NOMO-1 (cell line): ENCODE data around the gene BEST2.
"Not testable (repeated sequence)": the region's sequence is repeated elsewhere in the genome, so short reads cannot be mapped to it uniquely, and the experiment has no call there.

Experiments
- DNase-seq, 2 experiments: peaks; one replicate each; lab custom pipeline; 2025; ENCODE audit not compliant: unreplicated experiment in 2 of 2; lab: John Stamatoyannopoulos, UW

BEST2 gene

DNA sequence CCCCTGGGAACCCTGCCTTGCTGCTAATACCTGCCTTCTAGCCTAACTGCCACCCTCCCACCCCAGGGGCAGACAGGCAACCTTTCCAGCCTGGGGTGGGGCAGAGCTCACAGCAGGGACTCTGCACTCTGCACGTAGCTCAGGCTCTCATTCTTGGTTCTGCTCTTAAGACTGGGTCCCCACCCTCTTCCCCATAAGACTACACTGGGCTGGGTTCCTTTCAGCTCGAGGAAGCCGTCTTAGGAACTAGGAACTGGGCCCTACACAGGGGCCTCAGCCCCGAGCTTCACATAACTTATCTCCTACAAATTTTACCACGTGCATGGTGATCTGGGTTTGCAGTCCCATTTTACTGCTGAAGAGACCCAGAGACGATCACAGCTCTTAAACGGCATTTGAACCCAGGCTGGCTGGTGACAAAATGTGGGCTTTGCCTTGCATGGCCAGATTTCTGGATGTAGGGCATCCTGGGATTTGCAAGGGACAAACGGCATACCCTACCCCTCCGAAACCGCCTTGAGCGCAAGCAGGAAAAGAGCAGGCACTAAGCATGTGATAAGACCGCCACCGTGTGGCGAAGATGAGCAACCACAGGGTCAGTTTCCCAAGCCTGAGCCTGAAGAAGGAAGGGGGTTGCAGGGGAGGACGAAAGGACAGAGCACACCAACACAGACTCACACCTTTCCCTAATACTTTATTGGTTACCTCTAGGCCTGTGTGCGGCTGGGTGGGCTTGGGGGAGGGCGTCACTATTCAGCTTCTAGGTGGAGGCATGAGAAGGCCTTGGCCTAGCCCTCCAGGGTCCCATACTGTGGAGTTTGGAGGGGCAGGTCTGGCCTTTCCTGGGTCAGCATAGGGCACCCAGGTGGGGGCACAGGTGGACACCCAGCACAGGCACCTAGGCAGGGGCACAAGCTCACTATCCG lies 44.8 kb downstream of the BEST2 start:
- DNase-seq, result peak; percentile 59 to 63

DNA sequence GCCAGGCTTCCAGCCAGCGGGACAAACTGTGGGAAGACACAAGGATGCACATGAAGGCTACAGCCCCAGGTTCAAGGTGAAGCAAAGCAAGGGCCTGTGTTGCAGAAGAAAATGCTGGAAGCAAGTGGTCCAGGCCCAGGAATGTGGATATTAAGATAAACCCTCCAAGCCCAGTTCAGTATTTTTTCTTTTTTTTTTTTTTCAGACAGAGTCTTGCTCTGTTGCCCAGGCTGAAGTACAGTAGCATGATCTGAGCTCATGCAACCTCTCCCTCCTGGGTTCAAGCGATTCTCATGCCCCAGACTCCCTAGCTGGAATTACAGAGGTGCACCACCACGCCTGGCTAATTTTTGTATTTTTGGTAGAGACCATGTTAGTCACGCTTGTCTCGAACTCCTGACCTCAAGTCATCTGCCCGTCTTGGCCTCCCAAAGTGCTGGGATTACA lies 45.6 kb downstream of the BEST2 start:
- DNase-seq, result no peak

DNA sequence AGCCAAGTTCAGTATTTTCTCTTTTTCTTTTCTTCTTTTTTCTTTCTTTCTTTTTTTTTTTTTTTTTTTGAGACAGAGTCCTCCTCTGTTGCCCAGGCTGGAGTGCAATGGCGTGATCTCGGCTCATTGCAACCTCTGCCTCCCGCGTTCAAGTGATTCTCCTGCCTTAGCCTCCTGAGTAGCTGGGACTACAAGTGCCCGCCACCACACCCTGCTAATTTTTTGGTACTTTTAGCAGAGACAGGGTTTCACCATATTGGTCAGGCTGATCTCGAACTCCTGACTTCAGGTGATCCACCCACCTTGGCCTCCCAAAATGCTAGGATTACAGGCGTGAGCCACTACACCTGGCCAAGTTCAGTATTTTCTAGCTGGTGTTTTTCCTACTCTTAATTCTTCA lies 46.0 kb downstream of the BEST2 start:
- not testable (repeated sequence) for DNase-seq

DNA sequence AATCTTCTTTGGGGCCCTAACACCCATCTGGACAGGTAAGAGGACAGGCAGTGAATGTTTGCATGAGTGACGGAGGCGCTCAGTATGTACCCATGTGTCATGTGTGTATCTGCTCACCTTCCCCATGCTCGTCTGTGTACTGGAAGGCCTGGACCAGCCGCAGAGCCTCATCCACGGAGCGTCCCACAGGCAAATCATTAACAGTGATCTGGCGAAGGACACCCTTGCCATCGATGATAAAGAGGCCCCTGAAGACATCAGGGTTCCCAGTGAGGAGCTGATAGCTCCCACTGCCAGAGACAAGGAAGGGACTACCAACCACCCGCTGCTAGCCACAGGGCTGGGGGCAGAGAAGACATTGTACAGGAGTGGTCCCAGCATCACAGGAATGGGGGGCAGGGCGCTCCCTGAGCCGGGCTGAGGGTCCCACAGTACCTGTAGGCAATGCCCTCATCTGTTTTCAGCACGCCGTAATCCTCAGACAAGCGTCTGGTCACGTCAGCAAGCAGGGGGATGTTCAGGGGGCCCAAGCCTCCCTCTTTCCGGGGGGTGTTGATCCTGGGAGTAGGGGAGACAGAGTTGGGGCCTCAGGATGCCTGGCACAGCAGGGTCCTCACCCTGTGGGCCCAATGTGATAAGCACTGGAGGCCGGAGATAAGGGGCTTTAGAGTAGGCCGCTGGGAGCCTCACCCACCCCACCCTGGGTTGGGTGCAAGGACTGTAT lies 48.3 kb downstream of the BEST2 start:
- no peak for DNase-seq

DNA sequence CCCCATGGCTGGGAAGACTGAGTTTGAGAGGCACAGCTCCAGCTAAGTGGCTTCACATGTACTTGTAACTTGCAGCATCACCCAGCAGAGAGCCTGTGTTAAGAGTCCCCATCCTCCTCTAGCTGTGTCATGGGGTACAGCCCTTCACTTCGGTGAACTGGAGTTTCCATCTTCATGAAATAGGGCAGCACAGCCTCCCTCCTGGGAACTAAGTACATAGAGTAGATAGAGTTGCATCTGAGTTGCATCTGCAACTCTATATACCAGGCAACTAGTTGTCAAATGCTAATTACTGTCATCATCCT lies 48.8 kb downstream of the BEST2 start:
- no peak for DNase-seq

DNA sequence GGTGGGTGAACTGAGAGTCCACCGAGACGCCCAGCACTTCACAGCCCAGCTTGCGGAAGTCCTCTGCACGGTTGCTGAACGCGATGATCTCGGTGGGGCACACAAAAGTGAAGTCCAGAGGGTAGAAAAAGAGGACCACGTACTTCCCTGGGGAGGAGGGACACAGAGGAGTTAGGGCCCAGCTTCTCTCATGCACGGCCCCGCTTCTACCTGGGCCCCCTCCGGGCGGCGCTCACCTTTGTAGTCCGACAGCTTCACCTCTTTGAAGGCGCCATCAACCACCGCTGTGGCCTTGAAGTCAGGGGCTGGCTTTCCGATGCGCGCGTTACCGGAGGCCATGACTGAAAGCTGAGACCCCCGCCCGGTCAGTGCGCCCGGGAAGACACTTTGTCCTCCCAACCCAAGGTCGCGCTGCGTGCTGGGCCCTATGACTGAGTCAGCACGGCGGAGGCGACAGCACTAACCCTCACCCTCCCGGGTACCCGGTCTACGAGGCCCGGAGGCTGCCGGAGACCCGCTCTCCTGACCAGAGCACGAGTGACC lies 49.4 kb downstream of the BEST2 start:
- no peak for DNase-seq

DNA sequence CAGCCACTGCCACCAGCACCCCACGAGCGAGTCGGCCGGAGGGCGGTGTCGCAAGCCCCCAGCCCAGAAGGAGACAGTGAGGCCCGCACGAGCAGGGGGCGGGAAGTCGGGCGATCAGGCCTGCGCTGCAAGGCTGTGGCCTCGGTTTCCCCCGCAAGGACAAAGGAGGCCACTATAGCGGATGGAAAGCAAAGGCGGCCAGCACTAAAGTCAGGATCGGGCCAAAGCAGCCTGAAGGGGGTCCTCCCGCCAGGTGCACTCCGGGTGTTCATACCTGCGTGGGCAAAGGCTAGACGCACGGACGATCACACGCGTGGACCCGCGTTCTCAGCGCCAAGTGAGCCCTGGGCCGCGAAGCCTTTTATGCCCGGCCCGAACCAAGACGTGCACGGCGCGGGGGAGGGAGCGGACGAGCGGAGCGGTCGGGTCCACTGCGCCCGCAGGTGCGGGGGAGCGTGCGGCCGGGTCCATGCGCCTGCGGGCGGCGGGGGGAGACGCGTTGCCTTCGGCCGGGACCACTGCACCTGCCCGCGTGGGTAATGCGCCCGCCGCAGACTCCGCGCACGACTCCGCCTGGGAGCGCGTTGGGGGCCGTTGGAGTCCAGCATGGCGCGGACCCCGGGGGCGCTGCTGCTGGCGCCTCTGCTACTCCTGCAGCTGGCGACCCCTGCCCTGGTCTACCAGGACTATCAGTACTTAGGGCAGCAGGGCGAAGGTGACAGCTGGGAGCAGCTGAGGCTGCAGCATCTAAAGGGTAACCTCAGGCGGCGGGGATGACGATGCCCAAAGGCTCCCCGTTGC lies 50.1 kb downstream of the BEST2 start, which contains the start of the genes PRDX2 and THSD8:
Gene PRDX2, minus strand, starts transcription at position 335 of the 801 bp plus-strand sequence. CDS start 539 bp downstream, outside the sequence.
Gene THSD8, plus strand, starts transcription at position 604 of the 801 bp plus-strand sequence. Its CDS starts 3 bp downstream, at position 607.
- peak; percentile 54 to 75 for DNase-seq

DNA sequence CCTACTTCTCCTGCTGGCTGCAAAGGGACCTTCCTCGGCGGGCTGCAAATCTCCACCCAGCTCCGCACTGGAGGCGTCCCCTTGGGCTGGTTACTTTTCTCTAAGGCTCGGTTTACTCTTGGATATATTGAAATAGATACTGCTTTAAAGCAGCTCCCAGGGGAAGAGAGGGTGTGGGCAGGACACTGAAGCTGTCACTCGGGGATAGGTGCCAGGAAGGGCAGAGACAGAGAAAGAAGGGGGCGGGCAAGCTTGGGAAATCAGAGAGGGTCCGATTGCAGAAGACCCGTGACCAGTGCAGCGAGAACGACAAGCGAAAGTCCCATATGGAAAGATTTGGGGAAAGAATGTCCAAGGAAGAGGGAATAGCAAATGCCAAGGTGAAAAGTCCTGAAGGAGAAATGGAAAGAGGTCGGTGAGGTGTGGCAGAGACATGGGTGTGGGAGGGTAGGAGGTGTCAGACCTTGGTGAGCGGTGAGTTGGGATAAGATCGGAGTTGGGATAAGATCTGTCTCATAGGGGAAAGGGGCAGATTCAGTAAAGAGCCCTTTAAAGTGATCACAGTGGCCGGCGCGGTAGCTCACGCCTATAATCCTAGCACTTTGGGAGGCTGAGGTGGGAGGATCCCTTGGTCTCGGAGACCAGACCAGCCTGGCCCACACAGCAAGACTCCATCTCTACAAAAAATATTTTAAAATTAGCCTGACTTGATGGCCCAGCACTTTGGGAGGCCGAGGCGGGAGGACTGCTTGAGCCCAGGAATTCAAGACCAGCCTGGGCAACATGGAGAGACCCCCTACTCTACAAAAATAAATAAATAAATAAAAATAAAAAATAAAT lies 50.9 kb downstream of the BEST2 start:
- DNase-seq, result no peak

DNA sequence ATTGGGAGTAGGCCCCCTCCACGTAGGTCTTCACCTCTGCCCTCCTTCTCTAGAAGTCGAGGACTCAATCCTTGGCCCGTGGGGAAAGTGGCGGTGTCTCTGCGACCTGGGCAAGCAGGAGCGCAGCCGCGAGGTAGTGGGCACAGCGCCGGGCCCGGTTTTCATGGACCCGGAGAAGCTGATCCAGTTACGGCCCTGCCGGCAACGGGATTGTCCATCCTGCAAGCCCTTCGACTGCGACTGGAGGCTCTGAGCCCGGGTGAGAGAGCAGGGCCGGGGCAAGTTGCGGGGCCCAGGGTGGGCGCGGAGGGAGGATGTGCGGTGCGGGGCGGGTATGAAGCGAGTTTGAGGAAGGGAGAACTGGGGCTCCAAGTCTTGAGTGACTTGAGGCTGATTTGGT lies 52.5 kb downstream of the BEST2 start:
- DNase-seq, result no peak

DNA sequence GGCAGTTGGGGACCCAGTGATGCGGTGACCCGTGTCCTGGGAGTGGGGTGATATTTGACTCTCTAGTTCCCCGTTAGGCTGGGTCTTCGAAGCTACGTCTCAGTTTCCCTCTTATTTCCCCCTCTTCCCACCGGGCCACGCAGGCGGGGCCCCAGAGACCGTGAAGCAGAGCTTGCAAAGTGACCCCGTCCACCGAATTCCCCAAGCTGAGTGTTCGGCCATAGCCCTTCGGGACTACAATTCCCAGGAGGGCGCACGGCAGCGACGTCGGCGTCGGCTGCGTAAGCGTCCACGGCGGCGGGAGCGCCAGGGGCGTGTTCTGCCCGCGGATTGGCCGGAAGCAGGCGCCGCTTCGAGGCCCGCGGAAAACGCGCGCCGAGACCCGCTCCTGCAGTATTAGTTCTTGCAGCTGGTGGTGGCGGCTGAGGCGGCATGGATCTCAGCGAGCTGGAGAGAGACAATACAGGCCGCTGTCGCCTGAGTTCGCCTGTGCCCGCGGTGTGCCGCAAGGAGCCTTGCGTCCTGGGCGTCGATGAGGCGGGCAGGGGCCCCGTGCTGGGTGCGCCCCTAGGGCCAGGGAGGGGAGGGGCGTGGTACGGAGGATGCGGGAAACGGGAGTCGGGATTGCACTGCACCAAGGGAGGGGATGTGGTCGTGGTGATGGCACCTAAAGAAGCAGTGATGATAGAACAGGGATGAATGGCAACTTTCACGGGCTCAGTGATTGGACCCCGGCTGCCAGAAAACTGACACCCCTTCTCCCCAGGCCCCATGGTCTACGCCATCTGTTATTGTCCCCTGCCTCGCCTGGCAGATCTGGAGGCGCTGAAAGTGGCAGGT lies 54.9 kb downstream of the BEST2 start, which contains the start of gene RNASEH2A:
Gene RNASEH2A, plus strand, starts transcription at position 343 of the 840 bp plus-strand sequence. Its CDS starts 90 bp downstream, at position 433.
- peak; percentile 91 for DNase-seq
